Right lobe of liver (tissue), 6 donors: Measurements from ENCODE around the gene CDKN2A. TPM values are rescaled to one million over a fixed set of nuclear protein-coding genes. Genes with fewer than 3 reads are reported as not detected.

Experiments used
- ATAC-seq, 4 donors: fragments of 200-7000 bp; cut with Tn5 transposase; one replicate each; pipeline ENCODE4 v1.9.1; 2020; ENCODE audit warnings: mild to moderate bottlenecking in 4 of 4, moderate library complexity in 4 of 4
- DNase-seq, 3 donors: peaks; one replicate each; pipeline ENCODE4 v3.0.0-alpha.2; 2020
- H3K27ac ChIP-seq, 3 donors: fragments of 200-600 bp; one replicate each; pipeline ENCODE4 v1.8.0; 2022
- H3K27me3 ChIP-seq, 2 donors: fragments of 200-600 bp; one replicate each; pipeline ENCODE4 v1.8.0; 2022
- H3K36me3 ChIP-seq, 4 donors: fragments of 200-600 bp; sonication (generic) in 1 of 4; one replicate each; pipeline versions ENCODE4 v1.5.1 to v1.8.0; 2017 to 2022; ENCODE audit warnings: control low read depth in 1 of 4
- H3K4me1 ChIP-seq, 4 donors: fragments of 200-600 bp; sonication (generic) in 1 of 4; one replicate each; pipeline versions ENCODE4 v1.5.1 to v1.8.0; 2017 to 2022; ENCODE audit warnings: control low read depth in 1 of 4
- H3K4me3 ChIP-seq, 3 donors: fragments of 200-600 bp; one replicate each; pipeline ENCODE4 v1.8.0; 2022
- H3K9me3 ChIP-seq, 4 donors: fragments of 200-600 bp; sonication (generic) in 1 of 4; one replicate each; pipeline versions ENCODE4 v1.5.1 to v1.8.0; 2017 to 2022; ENCODE audit warnings: control low read depth in 1 of 4
- CTCF ChIP-seq, 4 donors: fragments of 200-600 bp in 3 of 4; fragments of 450-650 bp in 1 of 4; IDR thresholded peaks; one replicate each; pipeline versions ENCODE4 v1.5.1 to v1.8.0; 2016 to 2022; ENCODE audit warnings: antibody characterized with exemption in 4 of 4, mild to moderate bottlenecking in 2 of 4
- POLR2A ChIP-seq: fragments of 450-650 bp; IDR thresholded peaks from one replicate; pipeline ENCODE4 v1.6.1; 2017; ENCODE audit warnings: antibody characterized with exemption, mild to moderate bottlenecking
- WGBS: methylation state at CpG from one replicate; pipeline ENCODE4 v1.1.6; 2018; ENCODE audit warnings: low coverage, low lambda C conversion rate; ENCODE audit not compliant: insufficient coverage; ENCODE audit errors: missing lambda C conversion rate; 5-methylcytosine and 5-hydroxymethylcytosine counted together
- intact Hi-C, 2 donors: fragments of 100-400 bp; cut with DNase I; formaldehyde crosslinking; loops; one replicate each; pipeline versions ENCODE4 v1.11.2 to v1.14.1; 2022
- total RNA-seq, 6 experiments: library from RNA; depleted of rRNA in 2 of 6; stranded (reverse); fragments of >200 nt in 2 of 6; fragmentation: NEBNext Ultra II Directional in 3 of 6; extraction: Animal tissue kit (Norgen Biotek cat#: 25700) in 3 of 6; gene quantifications; one replicate each; pipeline versions ENCODE4 v1.1.0 to v1.2.4, GENCODE V29; 2016 to 2023
- donor health status: DM: no; HTN: yes; CAD: no.
- donor health status: DM: no; HTN: no; CAD: no.
- donor health status: DM: no; HTN: no; CAD: no.
- donor health status: DM: no; HTN: yes; CAD: no.
- donor health status: DM: no; HTN: yes; CAD: no.

CDKN2A gene
- total RNA-seq, 6 experiments from 2014 or later = 0.30 to 1.4 (median 1.2) TPM; not detected in 1

GRCh38 chr9:22040760-22041159 is 46.6 kb upstream of the CDKN2A start:
- Histone ChIP-seq H3K9me3 (no peaks in the 10 kb centered on the region), H3K27me3 (no peaks in the 10 kb centered on the region), H3K4me3 (no peak overlapping the region), H3K27ac (no peak overlapping the region), H3K4me1 (peaks cover 0 to 6% (median 0%) of the 10 kb centered on the region in 4 donors), H3K36me3 (no peaks in the 10 kb centered on the region)
- intact Hi-C loops = no loop called here
- DNase-seq = no peak
- no peak for ATAC-seq
- TF ChIP-seq POLR2A = no peak
- TF ChIP-seq CTCF (IDR thresholded peaks at IDR 0.05) = no peak
- WGBS = 69% methylated on average over 1 of the region's 1 CpG

DNA sequence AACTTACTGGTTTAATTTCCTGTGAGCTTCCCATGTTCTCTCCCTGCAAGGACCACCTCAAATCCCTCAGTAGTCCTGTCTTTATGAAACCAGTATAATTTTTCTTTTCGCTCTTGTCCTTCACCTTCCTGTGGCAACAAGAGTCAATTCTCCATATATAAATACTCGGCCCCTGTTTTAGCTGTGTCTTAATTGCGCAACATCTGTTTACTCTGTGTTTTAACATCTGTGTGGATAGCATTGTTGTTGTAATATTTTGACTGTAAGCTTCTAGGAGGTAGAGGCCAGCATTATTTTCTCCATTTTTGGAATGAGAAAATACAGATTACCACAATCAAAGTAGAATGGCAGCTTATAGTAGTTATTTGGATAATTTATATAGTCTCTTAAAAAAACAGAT is 45.1 kb upstream of the CDKN2A start:
- H3K27me3 ChIP-seq = no peaks in the 10 kb centered on the region
- H3K27ac ChIP-seq = no peak overlapping the region
- TF ChIP-seq POLR2A = no peak
- no peak for TF ChIP-seq CTCF (IDR thresholded peaks at IDR 0.05)
- ATAC-seq (peak in 3 of 4 donors; percentile 38 to 51 (median 44)), DNase-seq (no peak)
- peaks cover 0 to 6% (median 0%) of the 10 kb centered on the region in 4 donors for H3K4me1 ChIP-seq
- H3K36me3 ChIP-seq = no peaks in the 10 kb centered on the region
- intact Hi-C loops = no loop called here
- no peaks in the 10 kb centered on the region for H3K9me3 ChIP-seq
- no peak overlapping the region for H3K4me3 ChIP-seq
- WGBS = 48% methylated on average over 3 of the region's 3 CpGs

GRCh38 chr9:22037954-22038690 is 43.9 kb upstream of the CDKN2A start:
- Histone ChIP-seq H3K27ac (no peak overlapping the region), H3K9me3 (no peaks in the 10 kb centered on the region), H3K27me3 (no peaks in the 10 kb centered on the region), H3K36me3 (no peaks in the 10 kb centered on the region), H3K4me3 (no peak overlapping the region), H3K4me1 (peaks cover 0 to 6% (median 0%) of the 10 kb centered on the region in 4 donors)
- ATAC-seq (peak; percentile 53 to 66 (median 65)), DNase-seq (no peak)
- TF ChIP-seq CTCF (IDR thresholded peaks at IDR 0.05) (peak; percentile 36 to 61 (median 60)), POLR2A (no peak)
- 9% methylated on average over 2 of the region's 2 CpGs for WGBS
- intact Hi-C loops = no loop called here

- Histone ChIP-seq H3K4me3 (no peak overlapping the region), H3K4me1 (peaks cover 0 to 6% (median 0%) of the 10 kb centered on the region in 4 donors), H3K27ac (no peak overlapping the region), H3K27me3 (no peaks in the 10 kb centered on the region), H3K36me3 (no peaks in the 10 kb centered on the region), H3K9me3 (no peaks in the 10 kb centered on the region)
- no peak for TF ChIP-seq POLR2A
- ATAC-seq (peak in 1 of 4 donors; percentile 18), DNase-seq (no peak)
- intact Hi-C loops = no loop called here
- 68% methylated on average over 4 of the region's 4 CpGs for WGBS
These were observed 42.9 kb upstream of the CDKN2A start for GRCh38 chr9:22036866-22037626.

- 73% methylated on average over 2 of the region's 2 CpGs for WGBS
- Histone ChIP-seq H3K4me3 (no peak overlapping the region), H3K27ac (no peak overlapping the region), H3K27me3 (no peaks in the 10 kb centered on the region), H3K4me1 (peaks cover 0 to 6% (median 0%) of the 10 kb centered on the region in 4 donors), H3K36me3 (no peaks in the 10 kb centered on the region), H3K9me3 (no peaks in the 10 kb centered on the region)
- intact Hi-C loops = no loop called here
- DNase-seq (no peak), ATAC-seq (peak in 1 of 4 donors; percentile 46)
- TF ChIP-seq POLR2A (no peak), CTCF (IDR thresholded peaks at IDR 0.05) (no peak)
These were observed 41.4 kb upstream of the CDKN2A start for GRCh38 chr9:22035591-22036011.
